Measurements from ENCODE around the gene HEXA. TPM values are rescaled to one million over a fixed set of nuclear protein-coding genes. Genes with fewer than 3 reads are reported as not detected.

HEXA gene
- total and polyA plus RNA-seq, 2 donors (not counting 1 experiment from before 2014, with no cell fraction given): 80.3 to 183 TPM

DNA sequence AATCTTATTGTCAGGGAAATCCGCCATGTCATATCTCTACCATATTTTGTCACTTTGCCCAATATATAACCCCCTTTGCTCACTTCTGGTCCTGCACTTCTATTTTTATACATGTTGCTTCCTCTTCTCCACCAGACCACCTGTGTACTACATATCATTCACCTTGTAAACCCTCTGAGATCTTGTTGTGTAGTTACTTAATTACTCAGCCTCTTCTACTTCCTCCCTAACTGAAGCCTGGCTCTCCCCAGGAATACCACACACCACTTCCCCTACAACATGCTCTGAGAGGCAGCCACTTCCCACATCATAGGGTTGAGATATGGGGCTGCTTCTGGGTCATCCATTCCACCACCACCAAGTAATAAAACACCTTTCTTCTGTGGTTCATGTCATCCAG is 10.0 kb downstream of the HEXA start:
- Histone ChIP-seq H3K79me2 (ENCODE audit: control insufficient read depth, insufficient read depth, low read length) (peaks cover 2% of the 10 kb centered on the region), H3K4me3 (replicated peaks in 1 of 4; ENCODE audit: control extremely low read depth in 1 of 4, insufficient read depth in 1 of 4, low read depth in 3 of 4, low read length in 4 of 4) (no peak overlapping the region), H3K27ac (ENCODE audit: insufficient read depth, low read length) (no peak overlapping the region), H2AFZ (ENCODE audit: low read length) (no peak overlapping the region), H4K20me1 (ENCODE audit: control insufficient read depth, extremely low read depth, insufficient read depth, low read length) (no peaks in the 10 kb centered on the region), H3K9me3 (ENCODE audit: control insufficient read depth, insufficient read depth, low read depth, low read length) (no peaks in the 10 kb centered on the region), H3K4me2 (ENCODE audit: extremely low read depth, insufficient read depth, low read length) (no peak overlapping the region), H3K36me3 (ENCODE audit: control insufficient read depth, insufficient read depth, low read length) (no peaks in the 10 kb centered on the region), H3K27me3 (ENCODE audit: control insufficient read depth, insufficient read depth, low read length) (no peaks in the 10 kb centered on the region), H3K9ac (ENCODE audit: insufficient read depth, low read length) (no peak overlapping the region), H3K4me1 (ENCODE audit: control insufficient read depth, extremely low read depth, insufficient read depth, low read length) (peaks cover 2% of the 10 kb centered on the region)
- no peak for DNase-seq (ENCODE audit: low read depth in 2 of 2)
- no peak for TF ChIP-seq EZH2 (IDR thresholded peaks at IDR 0.05; ENCODE audit: low read length, missing control alignments)

DNA sequence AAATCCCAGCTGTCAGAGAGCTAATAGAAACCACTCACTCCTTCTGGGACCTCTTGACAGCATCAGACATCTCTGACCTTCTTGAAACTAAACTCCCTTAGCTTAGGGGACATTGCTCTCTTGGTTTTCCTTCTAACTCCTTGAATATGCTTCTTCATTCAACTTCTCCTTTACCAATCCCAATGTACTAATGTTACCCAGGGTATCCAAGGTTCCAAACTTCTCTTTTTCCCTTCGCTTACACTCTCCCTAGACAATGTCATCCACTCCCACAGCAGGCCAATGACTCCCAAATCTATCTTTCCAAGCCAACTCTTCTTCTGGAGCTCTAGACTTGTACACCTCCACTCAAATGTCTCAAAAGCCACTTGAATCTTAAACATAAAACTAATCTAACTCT is 14.6 kb downstream of the HEXA start:
- no peak overlapping the region for H3K9ac ChIP-seq (ENCODE audit: insufficient read depth, low read length)
- DNase-seq (ENCODE audit: low read depth in 2 of 2): no peak
- H4K20me1 ChIP-seq (ENCODE audit: control insufficient read depth, extremely low read depth, insufficient read depth, low read length): no peaks in the 10 kb centered on the region

DNA sequence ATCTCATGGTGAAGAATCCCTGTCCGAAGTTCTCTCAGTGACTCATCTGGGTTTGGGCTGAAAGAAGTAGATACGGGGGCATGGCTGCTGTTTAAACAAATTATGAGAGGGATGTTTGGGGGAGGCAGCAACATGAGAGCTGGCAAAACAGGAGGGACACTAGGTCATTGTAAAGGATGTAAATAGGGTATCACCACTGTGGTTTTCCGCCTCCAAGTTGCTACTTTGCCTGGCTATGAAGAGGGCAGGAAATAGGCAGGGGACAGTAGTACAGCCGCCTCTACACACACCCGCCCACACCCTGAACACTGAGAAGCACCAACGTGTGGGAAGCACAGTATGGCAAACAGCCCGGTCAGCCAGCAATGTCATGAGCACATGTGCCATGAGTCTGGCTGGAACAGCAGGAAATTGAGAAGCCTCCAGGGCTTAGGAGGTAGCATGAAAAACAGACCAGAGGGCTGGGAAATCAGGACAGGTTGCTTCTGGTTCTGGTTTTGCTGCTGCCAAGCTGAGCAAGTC is 17.1 kb downstream of the HEXA start:
- H3K4me2 ChIP-seq (ENCODE audit: extremely low read depth, insufficient read depth, low read length): peak overlapping the region; percentile 46
- H2AFZ ChIP-seq (ENCODE audit: low read length): no peak overlapping the region
- H3K9ac ChIP-seq (ENCODE audit: insufficient read depth, low read length): no peak overlapping the region
- TF ChIP-seq, protein P1, sequence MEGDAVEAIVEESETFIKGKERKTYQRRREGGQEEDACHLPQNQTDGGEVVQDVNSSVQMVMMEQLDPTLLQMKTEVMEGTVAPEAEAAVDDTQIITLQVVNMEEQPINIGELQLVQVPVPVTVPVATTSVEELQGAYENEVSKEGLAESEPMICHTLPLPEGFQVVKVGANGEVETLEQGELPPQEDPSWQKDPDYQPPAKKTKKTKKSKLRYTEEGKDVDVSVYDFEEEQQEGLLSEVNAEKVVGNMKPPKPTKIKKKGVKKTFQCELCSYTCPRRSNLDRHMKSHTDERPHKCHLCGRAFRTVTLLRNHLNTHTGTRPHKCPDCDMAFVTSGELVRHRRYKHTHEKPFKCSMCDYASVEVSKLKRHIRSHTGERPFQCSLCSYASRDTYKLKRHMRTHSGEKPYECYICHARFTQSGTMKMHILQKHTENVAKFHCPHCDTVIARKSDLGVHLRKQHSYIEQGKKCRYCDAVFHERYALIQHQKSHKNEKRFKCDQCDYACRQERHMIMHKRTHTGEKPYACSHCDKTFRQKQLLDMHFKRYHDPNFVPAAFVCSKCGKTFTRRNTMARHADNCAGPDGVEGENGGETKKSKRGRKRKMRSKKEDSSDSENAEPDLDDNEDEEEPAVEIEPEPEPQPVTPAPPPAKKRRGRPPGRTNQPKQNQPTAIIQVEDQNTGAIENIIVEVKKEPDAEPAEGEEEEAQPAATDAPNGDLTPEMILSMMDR (conservative IDR thresholded peaks at IDR 0.05 in 1 of 2, IDR thresholded peaks at IDR 0.05 in 1 of 2; ENCODE audit: low read depth in 1 of 2, low read length in 2 of 2): no peak
- TF ChIP-seq EZH2 (IDR thresholded peaks at IDR 0.05; ENCODE audit: low read length, missing control alignments): no peak
- H3K9me3 ChIP-seq (ENCODE audit: control insufficient read depth, insufficient read depth, low read depth, low read length): no peaks in the 10 kb centered on the region
- H3K36me3 ChIP-seq (ENCODE audit: control insufficient read depth, insufficient read depth, low read length): no peaks in the 10 kb centered on the region
- no peaks in the 10 kb centered on the region for H3K27me3 ChIP-seq (ENCODE audit: control insufficient read depth, insufficient read depth, low read length)
- peak; percentile 69 to 86 for DNase-seq (ENCODE audit: low read depth in 2 of 2)
- H4K20me1 ChIP-seq (ENCODE audit: control insufficient read depth, extremely low read depth, insufficient read depth, low read length): no peaks in the 10 kb centered on the region
- peaks cover 4% of the 10 kb centered on the region for H3K4me1 ChIP-seq (ENCODE audit: control insufficient read depth, extremely low read depth, insufficient read depth, low read length)
- H3K4me3 ChIP-seq (replicated peaks in 1 of 4; ENCODE audit: control extremely low read depth in 1 of 4, insufficient read depth in 1 of 4, low read depth in 3 of 4, low read length in 4 of 4): no peak overlapping the region
- H3K27ac ChIP-seq (ENCODE audit: insufficient read depth, low read length): no peak overlapping the region
- no peaks in the 10 kb centered on the region for H3K79me2 ChIP-seq (ENCODE audit: control insufficient read depth, insufficient read depth, low read length)

More for the DNA sequence above, 14.6 kb downstream of the HEXA start:
- Histone ChIP-seq H3K79me2 (ENCODE audit: control insufficient read depth, insufficient read depth, low read length) (no peaks in the 10 kb centered on the region), H3K4me3 (replicated peaks in 1 of 4; ENCODE audit: control extremely low read depth in 1 of 4, insufficient read depth in 1 of 4, low read depth in 3 of 4, low read length in 4 of 4) (no peak overlapping the region), H3K4me1 (ENCODE audit: control insufficient read depth, extremely low read depth, insufficient read depth, low read length) (peaks cover 4% of the 10 kb centered on the region), H2AFZ (ENCODE audit: low read length) (no peak overlapping the region), H3K4me2 (ENCODE audit: extremely low read depth, insufficient read depth, low read length) (no peak overlapping the region), H3K9me3 (ENCODE audit: control insufficient read depth, insufficient read depth, low read depth, low read length) (no peaks in the 10 kb centered on the region), H3K27ac (ENCODE audit: insufficient read depth, low read length) (no peak overlapping the region), H3K27me3 (ENCODE audit: control insufficient read depth, insufficient read depth, low read length) (no peaks in the 10 kb centered on the region), H3K36me3 (ENCODE audit: control insufficient read depth, insufficient read depth, low read length) (no peaks in the 10 kb centered on the region)
- TF ChIP-seq, protein P1 (conservative IDR thresholded peaks at IDR 0.05 in 1 of 2, IDR thresholded peaks at IDR 0.05 in 1 of 2; ENCODE audit: low read depth in 1 of 2, low read length in 2 of 2): no peak
- no peak for TF ChIP-seq EZH2 (IDR thresholded peaks at IDR 0.05; ENCODE audit: low read length, missing control alignments)
